T-helper 1 cell treated with Interleukin-12 subunit alpha and Interleukin-12 subunit beta and Interleukin-4 antibody, amounts not matched to agents 30 μg/mL and 1 μg/mL, for 36 hours (primary cell): ENCODE results near the gene NEU1.
"Not testable (repeated sequence)": the region's sequence is repeated elsewhere in the genome, so short reads cannot be mapped to it uniquely, and the experiment has no call there.

Source experiments
- H3K27ac Mint-ChIP-seq: one replicate; pipeline ENCODE4 v1.8.0; 2021; ENCODE audit warnings: mild to moderate bottlenecking, mixed read lengths
- H3K27me3 Mint-ChIP-seq: one replicate; pipeline ENCODE4 v1.8.0; 2021; ENCODE audit warnings: low read depth, mixed read lengths
- H3K36me3 Mint-ChIP-seq: one replicate; pipeline ENCODE4 v1.8.0; 2021; ENCODE audit warnings: low read depth, mixed read lengths
- H3K4me1 Mint-ChIP-seq: one replicate; pipeline ENCODE4 v1.8.0; 2021; ENCODE audit warnings: low read depth, mixed read lengths
- H3K4me3 Mint-ChIP-seq: one replicate; pipeline ENCODE4 v1.8.0; 2021; ENCODE audit warnings: mild to moderate bottlenecking, moderate library complexity, mixed read lengths
- H3K9me3 Mint-ChIP-seq: one replicate; pipeline ENCODE4 v1.8.0; 2021; ENCODE audit warnings: mixed read lengths

NEU1 gene

DNA sequence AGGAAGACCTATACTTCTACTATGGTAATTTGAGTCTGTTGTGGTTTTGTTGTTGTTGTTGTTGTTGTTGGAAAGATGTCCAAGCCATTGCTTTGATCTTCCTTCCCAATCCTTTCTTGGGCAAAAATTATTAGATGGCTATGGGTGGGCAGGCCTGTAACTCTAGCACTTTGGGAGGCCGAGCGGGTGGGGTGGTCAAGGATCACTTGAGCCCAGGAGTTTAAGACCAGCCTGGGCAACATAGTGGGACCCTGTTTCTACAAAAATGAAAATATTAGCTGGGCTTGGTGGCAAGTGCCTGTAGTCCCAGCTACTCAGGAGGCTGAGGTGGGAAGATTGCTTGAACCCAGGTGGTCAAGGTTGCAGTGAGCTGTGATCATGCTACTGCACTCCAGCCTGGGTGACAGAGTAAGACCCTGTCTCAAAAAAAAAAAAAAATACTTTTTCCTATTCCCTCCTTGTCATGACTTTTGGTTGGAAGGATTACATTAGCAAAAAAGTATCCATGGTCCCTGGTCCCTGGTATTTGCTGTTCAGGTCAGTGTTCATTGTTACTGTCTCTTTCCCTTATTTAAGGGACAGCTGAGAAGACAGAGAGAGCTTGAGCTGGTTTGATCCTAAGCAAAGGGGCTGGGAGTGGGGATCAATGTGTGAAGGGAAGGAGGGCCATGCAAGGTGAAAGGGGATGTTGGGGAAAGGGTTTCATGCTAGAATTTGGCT, 11.7 kb downstream of the NEU1 start:
- Mint-ChIP-seq H3K27ac (no peak overlapping the region), H3K4me1 (no peaks in the 10 kb centered on the region), H3K27me3 (no peaks in the 10 kb centered on the region), H3K36me3 (no peaks in the 10 kb centered on the region), H3K9me3 (no peaks in the 10 kb centered on the region), H3K4me3 (no peak overlapping the region)

DNA sequence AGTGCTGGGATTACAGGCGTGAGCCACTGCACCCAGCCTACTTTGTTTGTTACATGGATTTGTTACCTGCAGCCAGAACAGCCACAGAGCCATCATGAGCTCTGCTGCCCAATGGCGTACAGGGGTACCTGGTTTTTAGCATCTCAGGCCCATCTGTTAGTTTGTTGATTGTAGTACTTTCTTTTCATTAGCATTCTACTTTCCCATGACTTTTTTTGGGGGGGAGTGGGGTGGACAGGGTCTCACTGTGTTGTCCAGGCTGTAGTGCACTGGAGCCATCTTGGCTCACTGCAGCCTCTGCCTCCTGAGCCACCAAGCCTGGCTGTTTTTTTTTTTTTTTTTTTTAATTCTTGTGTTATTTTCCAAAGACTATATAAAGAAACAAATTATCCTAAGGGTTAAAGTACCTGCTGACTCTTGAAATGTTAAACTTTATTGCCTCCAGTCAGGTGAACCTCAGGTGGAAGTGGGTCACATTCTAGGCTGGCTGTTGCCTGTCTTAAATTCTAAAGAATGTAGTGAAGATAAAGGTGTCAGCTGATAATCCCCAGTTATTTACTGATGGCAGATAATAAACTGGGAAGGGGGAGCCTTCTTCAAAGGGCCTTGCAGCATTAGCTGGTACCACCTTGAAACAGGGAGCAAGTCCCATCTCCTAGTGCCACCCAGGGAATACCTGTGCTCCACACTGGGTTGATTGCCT, 15.2 kb downstream of the NEU1 start:
- no peaks in the 10 kb centered on the region for H3K4me1 Mint-ChIP-seq
- H3K27ac Mint-ChIP-seq, result no peak overlapping the region
- peaks cover 6% of the 10 kb centered on the region for H3K36me3 Mint-ChIP-seq
- H3K27me3 Mint-ChIP-seq, result no peaks in the 10 kb centered on the region
- no peak overlapping the region for H3K4me3 Mint-ChIP-seq
- H3K9me3 Mint-ChIP-seq, result no peaks in the 10 kb centered on the region

DNA sequence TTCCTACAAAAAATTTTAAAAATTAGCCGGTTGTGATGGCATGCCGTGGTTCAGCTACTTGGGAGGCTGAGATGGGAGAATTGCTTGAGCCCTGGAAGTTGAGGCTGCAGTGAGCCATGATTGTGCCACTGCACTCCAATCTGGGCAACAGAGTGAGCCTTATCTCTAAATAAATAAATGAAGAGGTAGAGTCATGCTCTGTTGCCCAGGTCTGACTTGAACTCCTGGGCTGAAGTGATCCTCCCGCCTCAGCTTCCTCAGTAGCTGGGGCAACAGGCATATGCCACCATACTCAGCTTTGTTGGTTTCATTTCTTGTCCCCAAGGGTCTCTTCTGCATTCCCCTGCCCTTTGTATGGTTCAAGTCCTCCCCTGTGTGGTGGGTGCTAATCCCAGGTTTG, 18.1 kb downstream of the NEU1 start:
- H3K4me3 Mint-ChIP-seq, result no peak overlapping the region
- H3K27me3 Mint-ChIP-seq, result no peaks in the 10 kb centered on the region
- no peak overlapping the region for H3K27ac Mint-ChIP-seq
- no peaks in the 10 kb centered on the region for H3K9me3 Mint-ChIP-seq
- peaks cover 10% of the 10 kb centered on the region for H3K36me3 Mint-ChIP-seq
- H3K4me1 Mint-ChIP-seq, result peaks cover 2% of the 10 kb centered on the region

DNA sequence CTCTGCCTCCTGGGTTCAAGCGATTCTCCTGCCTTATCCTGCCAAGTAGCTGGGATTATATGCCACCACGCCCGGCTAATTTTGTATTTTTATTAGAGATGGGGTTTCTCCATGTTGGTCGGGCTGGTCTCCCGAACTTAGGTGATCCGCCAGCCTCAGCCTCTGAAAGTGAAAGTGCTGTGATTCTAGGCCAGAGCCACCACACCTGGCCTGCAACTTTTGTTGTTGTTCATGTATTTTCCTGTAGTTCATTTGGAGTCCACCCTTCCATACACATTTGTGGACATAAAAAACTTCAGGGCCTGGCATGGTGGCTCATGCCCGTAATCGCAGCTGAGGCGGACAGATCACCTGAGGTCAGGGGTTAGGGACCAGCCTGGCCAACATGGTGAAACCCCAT, 20.6 kb downstream of the NEU1 start:
- Mint-ChIP-seq H3K36me3 (peaks cover 24% of the 10 kb centered on the region), H3K4me3 (no peak overlapping the region), H3K27ac (peak overlapping the region; percentile 31), H3K9me3 (no peaks in the 10 kb centered on the region), H3K4me1 (peaks cover 13% of the 10 kb centered on the region), H3K27me3 (no peaks in the 10 kb centered on the region)

DNA sequence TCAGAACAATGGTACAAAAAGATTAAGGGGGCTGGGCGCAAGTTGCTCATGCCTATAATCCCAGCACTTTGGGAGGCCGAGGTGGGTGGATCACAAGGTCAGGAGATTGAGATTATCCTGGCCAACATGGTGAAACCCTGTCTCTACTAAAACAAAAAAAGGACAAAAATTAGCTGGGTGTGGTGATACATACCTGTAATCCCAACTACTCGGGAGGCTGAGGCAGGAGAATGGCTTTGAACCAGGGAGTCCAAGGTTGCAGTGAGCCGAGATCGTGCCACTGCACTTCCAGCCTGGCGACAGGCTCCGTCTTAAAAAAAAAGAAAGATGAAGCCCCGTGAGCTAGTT, 22.9 kb downstream of the NEU1 start:
- Mint-ChIP-seq H3K36me3 (peaks cover 36% of the 10 kb centered on the region), H3K4me1 (peaks cover 29% of the 10 kb centered on the region)
- H3K27me3 Mint-ChIP-seq, H3K27ac Mint-ChIP-seq, H3K9me3 Mint-ChIP-seq, H3K4me3 Mint-ChIP-seq: not testable (repeated sequence)

DNA sequence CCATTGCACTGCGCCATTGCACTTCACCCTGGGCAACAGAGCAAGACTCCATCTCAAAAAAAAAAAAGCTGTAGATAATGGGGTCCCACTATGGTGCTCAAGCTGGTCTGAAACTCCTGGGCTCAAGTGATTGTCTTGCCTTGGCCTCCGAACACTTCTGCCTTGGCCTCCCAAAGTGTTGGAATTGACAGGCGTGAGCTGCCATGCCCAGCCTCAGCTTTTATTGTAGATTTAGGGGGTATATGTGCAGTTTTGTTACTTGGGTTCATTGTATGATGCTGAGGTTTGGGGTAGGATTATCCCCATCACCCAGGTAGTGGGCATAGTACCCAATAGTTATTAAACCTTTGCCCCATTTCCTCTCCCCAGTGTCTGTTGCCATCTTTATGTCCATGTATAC, 23.7 kb downstream of the NEU1 start:
- Mint-ChIP-seq H3K4me3 (peak overlapping the region; percentile 32), H3K27me3 (no peaks in the 10 kb centered on the region), H3K9me3 (no peaks in the 10 kb centered on the region), H3K27ac (no peak overlapping the region), H3K4me1 (peaks cover 31% of the 10 kb centered on the region), H3K36me3 (peaks cover 37% of the 10 kb centered on the region)

DNA sequence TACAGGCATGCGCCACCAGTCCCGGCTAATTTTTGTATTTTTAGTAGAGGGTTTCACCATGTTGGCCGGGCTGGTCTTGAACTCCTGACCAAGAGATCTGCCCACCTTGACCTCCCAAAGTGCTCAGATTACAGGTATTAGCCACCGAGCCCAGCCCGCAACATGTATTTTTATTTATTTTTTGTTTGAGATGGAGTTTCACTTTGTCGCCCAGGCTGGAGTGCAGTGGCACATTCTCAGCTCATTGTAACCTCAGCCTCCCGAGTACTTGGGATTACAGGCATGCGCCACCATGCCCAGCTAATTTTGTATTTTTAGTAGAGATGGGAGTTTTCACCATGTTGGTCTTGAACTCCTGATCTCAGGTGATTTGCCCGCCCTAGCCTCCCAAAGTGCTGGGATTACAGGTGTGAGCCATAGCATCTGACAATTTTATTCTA, 24.5 kb downstream of the NEU1 start:
- peaks cover 37% of the 10 kb centered on the region for H3K36me3 Mint-ChIP-seq
- peak overlapping the region; percentile 12 for H3K27ac Mint-ChIP-seq
- H3K9me3 Mint-ChIP-seq, H3K27me3 Mint-ChIP-seq: not testable (repeated sequence)
- peaks cover 33% of the 10 kb centered on the region for H3K4me1 Mint-ChIP-seq
- peak overlapping the region; percentile 95 for H3K4me3 Mint-ChIP-seq

DNA sequence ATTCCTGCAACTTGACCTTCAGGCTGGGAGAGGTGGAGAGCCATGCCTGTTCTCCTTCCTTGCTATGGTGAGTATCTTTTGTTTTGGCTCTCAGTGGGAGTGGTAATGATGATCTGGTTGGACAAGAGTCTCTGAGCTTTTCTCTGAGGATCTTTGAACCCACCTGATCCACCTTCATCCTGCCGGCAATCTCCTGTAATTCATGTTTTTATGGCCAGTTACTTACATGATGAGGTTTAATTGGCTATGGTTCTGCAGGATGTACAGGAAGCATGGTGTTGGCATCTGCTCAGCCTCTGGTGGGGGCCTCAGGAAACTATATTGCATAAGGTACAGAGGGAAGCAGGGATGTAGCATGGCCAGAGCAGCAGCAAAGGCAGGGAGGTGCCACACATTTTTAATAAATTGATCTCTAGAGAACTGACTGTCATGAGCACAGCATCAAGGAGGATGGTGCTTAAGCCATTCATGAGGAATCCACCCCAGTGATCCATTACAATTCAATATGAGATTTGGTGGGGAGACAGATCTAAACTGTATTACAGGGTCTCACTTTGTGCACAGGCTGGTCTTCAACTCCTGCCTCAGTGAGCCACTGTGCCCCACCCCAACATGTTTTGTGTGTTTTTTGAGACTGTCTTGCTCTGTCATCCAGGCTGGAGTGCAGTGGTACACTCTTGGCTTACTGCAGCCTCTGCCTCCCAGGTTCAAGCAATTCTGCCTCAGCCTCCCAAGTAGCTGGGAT, 25.1 kb downstream of the NEU1 start:
- Mint-ChIP-seq H3K36me3 (peaks cover 37% of the 10 kb centered on the region), H3K27me3 (no peaks in the 10 kb centered on the region), H3K4me3 (peak overlapping the region; percentile 95), H3K4me1 (peaks cover 33% of the 10 kb centered on the region), H3K27ac (peak overlapping the region; percentile 12), H3K9me3 (no peaks in the 10 kb centered on the region)

DNA sequence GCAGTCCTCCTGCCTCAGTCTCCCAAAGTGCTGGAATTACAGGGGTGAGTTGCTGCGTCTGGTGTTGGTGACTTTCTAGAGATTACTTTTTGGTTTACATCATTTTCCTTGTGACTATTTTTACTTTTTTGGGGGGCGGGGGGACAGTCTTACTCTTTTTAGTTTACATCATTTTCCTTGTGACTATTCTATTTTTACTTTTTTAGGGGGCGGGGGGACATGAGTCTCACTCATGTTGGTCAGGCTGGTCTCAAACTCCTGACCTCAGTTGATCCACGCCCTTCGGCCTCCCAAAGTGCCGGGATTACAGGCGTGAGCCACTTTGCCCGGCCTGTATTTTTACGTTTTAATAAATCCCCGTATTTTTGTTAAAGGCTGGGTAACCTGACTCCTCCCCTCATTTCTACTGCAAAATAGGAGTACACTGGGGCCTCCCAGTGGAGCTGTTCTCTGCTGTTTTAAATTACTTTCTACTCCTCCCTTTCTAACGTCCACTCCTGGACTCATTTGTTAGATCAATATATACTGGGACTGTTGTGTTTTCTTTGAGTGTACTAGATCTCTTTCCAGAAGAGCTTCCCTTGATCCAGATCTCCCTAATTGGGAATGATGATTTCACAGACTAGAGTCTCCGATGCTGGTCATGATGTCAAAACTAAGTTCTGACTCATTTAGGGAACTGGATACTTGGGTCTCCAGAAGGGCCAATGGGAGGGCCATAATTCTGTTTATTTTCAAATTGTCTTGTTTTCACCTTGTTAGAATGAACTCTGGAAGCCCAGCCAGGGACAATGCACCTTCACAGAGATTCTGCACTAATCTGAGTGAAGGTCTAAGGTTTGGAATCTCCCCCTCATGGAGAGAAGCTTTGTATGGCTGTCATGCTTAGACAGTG, 25.9 kb downstream of the NEU1 start:
- Mint-ChIP-seq H3K4me1 (peaks cover 31% of the 10 kb centered on the region), H3K27ac (peak overlapping the region; percentile 98), H3K36me3 (peaks cover 37% of the 10 kb centered on the region), H3K9me3 (no peaks in the 10 kb centered on the region), H3K4me3 (peak overlapping the region; percentile 95), H3K27me3 (no peaks in the 10 kb centered on the region)

DNA sequence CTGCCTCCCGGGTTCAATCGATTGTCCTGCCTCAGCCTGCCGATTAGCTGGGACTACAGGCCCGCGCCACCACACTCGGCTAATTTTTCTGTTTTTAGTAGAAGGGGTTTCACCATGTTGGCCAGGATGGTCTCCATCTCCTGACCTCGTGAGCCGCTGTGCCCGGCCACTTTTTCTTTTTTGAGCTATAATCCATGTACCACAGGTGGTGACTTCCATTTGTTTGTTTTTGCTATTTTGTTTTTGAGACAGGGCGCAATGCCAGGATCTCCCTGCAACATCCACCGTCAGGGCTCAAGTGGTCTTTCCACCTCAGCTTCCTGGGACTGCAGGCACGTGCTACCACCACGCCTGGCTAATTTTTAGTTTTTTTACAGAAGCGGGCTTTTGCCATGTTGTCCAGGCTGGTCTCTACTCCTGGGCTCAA, 26.6 kb downstream of the NEU1 start:
- H3K27me3 Mint-ChIP-seq, result no peaks in the 10 kb centered on the region
- H3K4me1 Mint-ChIP-seq, result peaks cover 31% of the 10 kb centered on the region
- H3K4me3 Mint-ChIP-seq, result peak overlapping the region; percentile 95
- H3K27ac Mint-ChIP-seq, result peak overlapping the region; percentile 98
- H3K36me3 Mint-ChIP-seq, result peaks cover 37% of the 10 kb centered on the region
- H3K9me3 Mint-ChIP-seq, result no peaks in the 10 kb centered on the region

DNA sequence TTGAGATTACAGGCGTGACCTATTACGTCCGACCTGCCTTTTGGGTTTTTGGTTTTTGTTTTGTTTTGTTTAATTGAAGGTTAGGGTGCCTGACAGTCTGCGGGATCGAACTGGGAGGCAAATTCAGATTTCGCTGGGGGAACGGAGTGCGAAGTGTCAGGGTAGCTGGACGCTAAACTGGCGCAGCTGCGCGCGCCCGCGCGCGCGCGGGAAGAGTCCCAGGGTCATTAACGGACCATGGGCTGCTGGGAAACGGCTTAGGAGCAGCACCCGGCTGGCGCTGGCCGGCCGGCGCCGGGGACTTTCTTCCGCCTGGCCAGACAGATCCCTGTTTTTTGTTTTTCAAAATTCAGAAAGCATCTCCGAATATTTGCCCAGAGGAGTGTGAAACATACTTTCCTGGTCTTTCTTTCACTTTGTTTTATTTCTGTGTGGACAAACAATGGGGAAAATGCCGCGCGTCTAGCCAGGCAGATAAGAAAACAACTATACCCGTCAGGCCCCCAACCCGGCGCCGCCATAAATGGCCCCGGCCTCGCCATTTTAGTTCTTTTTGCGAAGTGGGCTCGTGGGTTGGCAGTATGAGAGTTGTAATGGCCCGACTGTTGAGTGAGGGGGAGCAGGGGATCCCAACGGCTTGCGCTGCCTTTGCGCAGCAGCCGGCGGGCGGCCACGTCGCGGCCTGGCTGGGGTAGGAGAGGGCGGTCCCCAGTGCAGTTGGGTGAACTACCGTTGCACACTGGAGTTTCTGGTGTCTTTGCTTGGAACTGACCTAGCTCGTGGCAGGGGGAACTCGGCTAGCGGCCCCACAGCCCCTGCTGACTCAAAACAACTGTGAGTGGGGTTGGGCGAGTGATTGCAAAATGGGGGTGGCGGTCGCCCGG, 28.0 kb downstream of the NEU1 start:
- Mint-ChIP-seq H3K9me3 (no peaks in the 10 kb centered on the region), H3K4me1 (peaks cover 35% of the 10 kb centered on the region), H3K27me3 (no peaks in the 10 kb centered on the region), H3K36me3 (peaks cover 38% of the 10 kb centered on the region), H3K4me3 (peak overlapping the region; percentile 95), H3K27ac (peak overlapping the region; percentile 98)

DNA sequence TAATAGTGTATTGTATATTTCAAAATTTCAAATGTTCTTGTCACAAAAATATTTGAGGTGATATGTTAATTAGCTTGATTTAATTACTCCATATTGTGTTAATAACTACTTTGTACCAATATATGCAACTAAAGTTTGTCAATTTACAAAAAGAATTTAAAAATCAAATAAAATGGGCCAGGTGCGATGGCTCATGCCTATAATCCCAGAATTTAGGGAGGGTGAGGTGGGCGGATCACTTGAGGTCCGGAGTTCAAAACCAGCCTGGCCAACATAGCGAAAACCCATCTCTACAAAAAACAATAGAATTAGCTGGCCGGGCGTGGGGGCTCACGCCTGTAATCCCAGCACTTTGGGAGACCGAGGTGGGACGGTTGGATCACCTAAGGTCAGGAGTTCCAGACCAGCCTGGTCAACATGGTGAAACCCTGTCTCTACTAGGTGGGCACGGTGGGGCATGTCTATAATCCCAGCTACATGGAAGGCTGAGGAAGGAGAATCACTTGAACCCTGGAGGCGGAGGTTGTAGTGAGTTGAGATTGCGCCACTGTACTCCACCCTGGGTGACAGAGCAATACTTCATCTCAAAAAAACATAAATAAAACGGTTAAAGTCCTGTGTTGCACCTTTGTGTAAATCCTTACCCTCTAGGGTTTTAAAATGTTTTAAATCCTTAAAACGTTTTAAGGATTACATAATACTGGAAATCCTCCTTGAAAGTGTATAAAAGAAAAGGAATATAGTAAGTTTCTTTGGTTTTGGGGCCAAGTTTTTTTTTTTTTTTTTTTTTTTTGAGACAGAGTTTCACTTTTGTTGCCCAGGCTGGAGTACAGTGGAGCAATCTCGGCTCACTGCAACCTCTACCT, 31.0 kb downstream of the NEU1 start:
- H3K4me3 Mint-ChIP-seq, result peak overlapping the region; percentile 95
- no peaks in the 10 kb centered on the region for H3K27me3 Mint-ChIP-seq
- H3K36me3 Mint-ChIP-seq, result peaks cover 18% of the 10 kb centered on the region
- no peaks in the 10 kb centered on the region for H3K9me3 Mint-ChIP-seq
- H3K27ac Mint-ChIP-seq, result peak overlapping the region; percentile 79
- peaks cover 25% of the 10 kb centered on the region for H3K4me1 Mint-ChIP-seq

DNA sequence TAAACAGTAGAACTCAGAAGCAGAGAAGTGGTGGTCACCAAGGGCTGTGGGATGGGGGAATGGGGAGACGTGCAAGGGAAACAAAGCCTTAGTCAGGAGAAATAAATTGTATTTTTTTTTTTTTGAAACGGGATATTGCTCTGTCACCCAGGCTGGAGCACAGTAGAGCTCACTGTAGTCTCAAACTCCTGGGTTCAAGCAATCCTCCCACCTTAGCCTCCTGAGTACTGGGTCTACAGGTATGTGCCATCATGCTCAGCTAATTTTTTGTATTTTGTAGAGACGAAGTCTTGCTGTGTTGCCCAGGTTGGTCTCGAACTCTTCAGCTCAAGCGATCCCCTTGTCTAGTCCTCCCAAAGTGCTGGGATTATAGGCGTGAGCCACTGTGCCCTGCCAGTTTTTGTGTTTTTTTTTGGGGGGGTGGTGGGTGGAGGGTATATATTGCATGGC, 31.7 kb downstream of the NEU1 start:
- Mint-ChIP-seq H3K4me1 (peaks cover 22% of the 10 kb centered on the region), H3K9me3 (no peaks in the 10 kb centered on the region), H3K4me3 (peak overlapping the region; percentile 95), H3K27me3 (no peaks in the 10 kb centered on the region), H3K36me3 (peaks cover 12% of the 10 kb centered on the region), H3K27ac (peak overlapping the region; percentile 79)
